Parathyroid adenoma (tissue), 2 donors: Measurements from ENCODE around the gene ETS1.
A peak's percentile ranks its signal among the peaks of the same experiment; 100 is the strongest.

Experiments
- H2AFZ ChIP-seq: fragments of 300-600 bp; sonication (generic); one replicate; pipeline ENCODE4 v1.7.0; 2017; ENCODE audit warnings: antibody characterized with exemption, mild to moderate bottlenecking
- H3K27ac ChIP-seq: fragments of 300-600 bp; sonication (generic); one replicate; pipeline ENCODE4 v1.7.0; 2017
- H3K27me3 ChIP-seq: fragments of 300-600 bp; sonication (generic); one replicate; pipeline ENCODE4 v1.7.0; 2017; ENCODE audit warnings: low read length; ENCODE audit not compliant: control insufficient read depth, insufficient read depth
- H3K36me3 ChIP-seq: fragments of 300-600 bp; sonication (generic); one replicate; pipeline ENCODE4 v1.7.0; 2017; ENCODE audit warnings: low read length; ENCODE audit not compliant: control insufficient read depth, insufficient read depth
- H3K4me1 ChIP-seq: fragments of 300-600 bp; sonication (generic); one replicate; pipeline ENCODE4 v1.7.0; 2017; ENCODE audit warnings: control low read depth
- H3K4me2 ChIP-seq: fragments of 300-600 bp; sonication (generic); one replicate; pipeline ENCODE4 v1.7.0; 2017; ENCODE audit warnings: low read length
- H3K4me3 ChIP-seq: fragments of 300-600 bp; sonication (generic); one replicate; pipeline ENCODE4 v1.7.0; 2017; ENCODE audit warnings: low read depth, low read length
- H3K79me2 ChIP-seq: fragments of 300-600 bp; sonication (generic); one replicate; pipeline ENCODE4 v1.7.0; 2017; ENCODE audit warnings: control low read depth
- H3K9ac ChIP-seq: fragments of 300-600 bp; sonication (generic); one replicate; pipeline ENCODE4 v1.7.0; 2017; ENCODE audit warnings: mild to moderate bottlenecking
- H3K9me3 ChIP-seq: fragments of 300-600 bp; sonication (generic); one replicate; pipeline ENCODE4 v1.7.0; 2017; ENCODE audit warnings: low read length; ENCODE audit not compliant: control insufficient read depth
- TF ChIP-seq, protein P1 (sequence below): fragments of 300-600 bp; sonication (generic); IDR thresholded peaks from one replicate; pipeline ENCODE4 v1.7.0; 2017; ENCODE audit warnings: antibody characterized with exemption, mild to moderate bottlenecking
- donor health status: primary hyperparathyroidism.

ETS1 gene

DNA sequence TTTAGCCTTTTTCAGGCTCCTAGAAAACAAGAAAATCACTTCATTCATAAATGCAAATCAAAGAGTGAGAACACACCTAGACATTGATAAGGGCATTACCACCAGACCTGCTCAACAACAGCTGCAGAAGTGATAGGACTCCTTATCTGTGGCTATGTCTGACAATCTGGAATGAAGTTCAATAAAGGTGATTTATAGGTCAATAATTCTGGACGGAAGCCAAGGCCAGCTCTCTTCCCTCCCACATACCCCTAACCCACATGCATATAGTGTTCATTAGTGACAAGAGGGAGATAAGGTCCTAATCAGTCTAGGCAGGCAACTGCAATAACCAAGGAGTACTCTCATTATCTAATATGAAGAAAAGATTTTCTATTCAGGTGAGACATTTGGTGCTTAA is 111.3 kb downstream of the ETS1 start:
- Histone ChIP-seq H3K79me2 (no peaks in the 10 kb centered on the region), H3K9ac (no peak overlapping the region), H3K27me3 (no peaks in the 10 kb centered on the region), H3K4me2 (peak overlapping the region; percentile 68), H2AFZ (no peak overlapping the region), H3K27ac (peak overlapping the region; percentile 36), H3K9me3 (no peaks in the 10 kb centered on the region), H3K4me1 (peaks cover 12% of the 10 kb centered on the region), H3K4me3 (no peak overlapping the region), H3K36me3 (no peaks in the 10 kb centered on the region)
- TF ChIP-seq, protein P1, sequence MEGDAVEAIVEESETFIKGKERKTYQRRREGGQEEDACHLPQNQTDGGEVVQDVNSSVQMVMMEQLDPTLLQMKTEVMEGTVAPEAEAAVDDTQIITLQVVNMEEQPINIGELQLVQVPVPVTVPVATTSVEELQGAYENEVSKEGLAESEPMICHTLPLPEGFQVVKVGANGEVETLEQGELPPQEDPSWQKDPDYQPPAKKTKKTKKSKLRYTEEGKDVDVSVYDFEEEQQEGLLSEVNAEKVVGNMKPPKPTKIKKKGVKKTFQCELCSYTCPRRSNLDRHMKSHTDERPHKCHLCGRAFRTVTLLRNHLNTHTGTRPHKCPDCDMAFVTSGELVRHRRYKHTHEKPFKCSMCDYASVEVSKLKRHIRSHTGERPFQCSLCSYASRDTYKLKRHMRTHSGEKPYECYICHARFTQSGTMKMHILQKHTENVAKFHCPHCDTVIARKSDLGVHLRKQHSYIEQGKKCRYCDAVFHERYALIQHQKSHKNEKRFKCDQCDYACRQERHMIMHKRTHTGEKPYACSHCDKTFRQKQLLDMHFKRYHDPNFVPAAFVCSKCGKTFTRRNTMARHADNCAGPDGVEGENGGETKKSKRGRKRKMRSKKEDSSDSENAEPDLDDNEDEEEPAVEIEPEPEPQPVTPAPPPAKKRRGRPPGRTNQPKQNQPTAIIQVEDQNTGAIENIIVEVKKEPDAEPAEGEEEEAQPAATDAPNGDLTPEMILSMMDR = no peak

DNA sequence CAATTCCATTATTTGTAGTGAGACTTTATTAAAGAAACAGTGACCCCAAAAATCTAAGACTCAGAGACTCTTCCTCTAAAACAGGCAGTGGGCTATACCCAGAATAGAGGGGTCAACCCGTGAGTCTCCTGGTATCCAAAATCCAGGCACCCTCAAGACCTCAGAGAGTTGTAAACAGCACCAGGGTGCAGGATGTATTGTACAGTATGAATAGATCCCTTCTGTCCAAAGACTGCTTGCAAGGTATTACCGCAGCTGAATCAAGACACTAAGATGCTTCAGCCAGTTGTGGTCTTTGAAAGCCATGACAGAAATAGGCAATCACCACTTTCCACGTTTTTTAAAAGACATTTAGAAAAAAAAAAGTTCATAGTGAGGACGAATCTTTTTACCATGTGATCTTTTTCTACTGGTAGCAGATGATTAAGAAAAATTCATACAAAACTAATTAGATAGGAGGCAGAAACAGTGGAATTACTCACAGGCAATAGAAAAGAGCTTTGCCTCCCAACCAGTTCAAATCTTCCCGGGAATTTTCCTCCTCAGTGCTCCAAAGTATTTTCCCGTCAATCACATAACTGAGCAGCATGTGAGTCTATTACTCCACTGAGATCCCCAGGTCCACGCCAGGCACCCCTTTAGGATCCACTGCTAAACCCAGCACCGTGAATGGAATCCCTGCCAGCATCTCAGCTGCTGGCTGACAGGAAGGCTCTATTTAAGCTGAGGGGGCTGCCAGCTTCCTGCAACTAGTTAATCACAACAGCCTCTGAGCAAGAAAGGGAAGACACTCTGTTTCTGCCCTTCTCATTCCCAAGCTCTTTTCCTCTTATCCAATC is 113.1 kb downstream of the ETS1 start:
- H3K9me3 ChIP-seq = no peaks in the 10 kb centered on the region
- peak overlapping the region; percentile 1 for H3K4me2 ChIP-seq
- no peak overlapping the region for H2AFZ ChIP-seq
- H3K4me1 ChIP-seq = peaks cover 12% of the 10 kb centered on the region
- no peaks in the 10 kb centered on the region for H3K27me3 ChIP-seq
- no peak overlapping the region for H3K9ac ChIP-seq
- H3K27ac ChIP-seq = peak overlapping the region; percentile 42
- no peak overlapping the region for H3K4me3 ChIP-seq
- H3K36me3 ChIP-seq = no peaks in the 10 kb centered on the region
- TF ChIP-seq, protein P1 = no peak
- no peaks in the 10 kb centered on the region for H3K79me2 ChIP-seq

DNA sequence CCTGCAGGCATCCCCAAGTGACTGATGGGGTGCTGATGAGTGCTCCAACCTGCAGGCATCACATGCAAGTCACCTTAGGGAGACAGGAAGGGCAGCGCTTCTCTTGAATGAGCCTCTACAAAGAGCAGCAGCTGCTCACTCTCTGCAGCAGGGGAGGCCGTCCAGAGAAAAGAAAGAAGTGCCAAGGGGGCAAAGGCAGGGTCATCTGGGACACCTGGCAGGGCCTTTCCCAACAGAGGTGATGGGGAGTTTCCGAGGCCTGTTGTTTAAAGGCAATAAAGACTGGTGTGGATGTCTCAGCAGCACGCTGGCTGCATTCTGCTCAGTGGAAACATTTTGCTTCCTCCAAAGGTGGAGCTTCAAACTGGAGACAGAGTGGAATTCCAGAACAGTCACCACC is 113.7 kb downstream of the ETS1 start:
- Histone ChIP-seq H3K27me3 (no peaks in the 10 kb centered on the region), H3K27ac (no peak overlapping the region), H2AFZ (no peak overlapping the region), H3K4me1 (peaks cover 12% of the 10 kb centered on the region), H3K9me3 (no peaks in the 10 kb centered on the region), H3K4me3 (peak overlapping the region; percentile 2), H3K79me2 (no peaks in the 10 kb centered on the region), H3K4me2 (no peak overlapping the region), H3K36me3 (no peaks in the 10 kb centered on the region), H3K9ac (no peak overlapping the region)
- TF ChIP-seq, protein P1 = no peak

DNA sequence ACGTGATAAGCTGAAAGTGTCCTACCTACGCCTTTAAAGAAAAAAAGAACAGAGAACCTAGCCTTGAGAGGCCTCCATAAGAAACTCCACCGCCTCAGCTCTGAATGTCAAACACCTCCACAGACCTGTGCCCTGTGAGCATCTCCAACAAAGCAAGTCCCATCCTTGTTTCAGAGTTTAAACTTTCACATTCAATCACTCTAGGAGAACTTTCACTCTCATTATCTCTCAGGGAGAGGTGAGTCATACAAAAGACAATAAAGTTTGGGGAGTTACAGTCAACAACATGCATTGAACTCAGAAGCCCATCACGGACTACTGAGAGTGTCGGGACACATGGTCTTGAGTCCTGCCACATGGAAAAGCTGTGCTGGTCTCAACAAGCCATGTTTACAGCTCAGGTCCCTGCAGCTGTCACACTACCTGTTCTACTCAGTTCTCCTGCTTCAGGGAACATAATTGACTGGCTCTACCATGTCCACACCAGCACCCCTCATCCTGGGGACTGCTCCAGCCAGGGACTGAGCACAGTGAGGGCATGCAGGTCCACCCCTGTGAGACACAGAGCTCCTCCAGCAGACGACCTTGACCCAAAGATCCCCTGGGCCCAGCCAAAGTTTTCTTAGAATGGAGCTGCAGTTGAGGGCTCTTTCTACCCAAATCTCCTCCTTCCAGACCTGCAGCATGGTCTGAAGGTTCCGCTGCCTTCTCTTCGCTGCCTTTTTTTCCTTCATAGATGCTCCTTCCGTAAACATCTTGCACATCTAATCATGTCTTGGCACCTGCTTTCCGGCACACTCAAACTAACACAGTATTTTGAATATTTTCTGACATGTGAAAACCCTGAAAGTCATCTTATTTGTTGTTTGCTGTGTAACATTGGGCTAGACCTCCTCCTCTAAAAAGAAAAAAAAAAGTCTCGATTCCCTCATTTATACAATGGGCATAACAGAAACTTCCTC is 114.9 kb downstream of the ETS1 start:
- no peaks in the 10 kb centered on the region for H3K36me3 ChIP-seq
- no peaks in the 10 kb centered on the region for H3K9me3 ChIP-seq
- H2AFZ ChIP-seq = no peak overlapping the region
- no peak overlapping the region for H3K4me3 ChIP-seq
- peaks cover 10% of the 10 kb centered on the region for H3K4me1 ChIP-seq
- no peak overlapping the region for H3K9ac ChIP-seq
- H3K27me3 ChIP-seq = no peaks in the 10 kb centered on the region
- TF ChIP-seq, protein P1 = no peak
- peak overlapping the region; percentile 37 for H3K4me2 ChIP-seq
- H3K27ac ChIP-seq = no peak overlapping the region
- H3K79me2 ChIP-seq = no peaks in the 10 kb centered on the region
